IPS-18a (cell line): ENCODE measurements around the gene ATP6V0C.
A peak's percentile ranks its signal among the peaks of the same experiment; 100 is the strongest.
"Not testable (repeated sequence)": the region's sequence is repeated elsewhere in the genome, so short reads cannot be mapped to it uniquely, and the experiment has no call there.

Experiments
- H3K27ac ChIP-seq: one replicate; pipeline ENCODE4 v1.5.1; 2013; ENCODE audit warnings: low read length
- H3K27me3 ChIP-seq: one replicate; pipeline ENCODE4 v1.6.1; 2013; ENCODE audit warnings: mild to moderate bottlenecking, low read length; ENCODE audit not compliant: control insufficient read depth, insufficient read depth
- H3K36me3 ChIP-seq: one replicate; pipeline ENCODE4 v1.6.1; 2013; ENCODE audit warnings: low read depth, low read length; ENCODE audit not compliant: control insufficient read depth
- H3K4me1 ChIP-seq: one replicate; pipeline ENCODE4 v1.6.1; 2013; ENCODE audit warnings: low read depth, low read length; ENCODE audit not compliant: control insufficient read depth
- H3K4me3 ChIP-seq: one replicate; pipeline ENCODE4 v1.5.1; 2013; ENCODE audit warnings: low read length
- H3K9ac ChIP-seq: one replicate; pipeline ENCODE4 v1.6.1; 2013; ENCODE audit warnings: mild to moderate bottlenecking, low read length, moderate library complexity
- H3K9me3 ChIP-seq: one replicate; pipeline ENCODE4 v1.6.1; 2013; ENCODE audit warnings: low read depth, low read length; ENCODE audit not compliant: control insufficient read depth

Gene ATP6V0C

DNA sequence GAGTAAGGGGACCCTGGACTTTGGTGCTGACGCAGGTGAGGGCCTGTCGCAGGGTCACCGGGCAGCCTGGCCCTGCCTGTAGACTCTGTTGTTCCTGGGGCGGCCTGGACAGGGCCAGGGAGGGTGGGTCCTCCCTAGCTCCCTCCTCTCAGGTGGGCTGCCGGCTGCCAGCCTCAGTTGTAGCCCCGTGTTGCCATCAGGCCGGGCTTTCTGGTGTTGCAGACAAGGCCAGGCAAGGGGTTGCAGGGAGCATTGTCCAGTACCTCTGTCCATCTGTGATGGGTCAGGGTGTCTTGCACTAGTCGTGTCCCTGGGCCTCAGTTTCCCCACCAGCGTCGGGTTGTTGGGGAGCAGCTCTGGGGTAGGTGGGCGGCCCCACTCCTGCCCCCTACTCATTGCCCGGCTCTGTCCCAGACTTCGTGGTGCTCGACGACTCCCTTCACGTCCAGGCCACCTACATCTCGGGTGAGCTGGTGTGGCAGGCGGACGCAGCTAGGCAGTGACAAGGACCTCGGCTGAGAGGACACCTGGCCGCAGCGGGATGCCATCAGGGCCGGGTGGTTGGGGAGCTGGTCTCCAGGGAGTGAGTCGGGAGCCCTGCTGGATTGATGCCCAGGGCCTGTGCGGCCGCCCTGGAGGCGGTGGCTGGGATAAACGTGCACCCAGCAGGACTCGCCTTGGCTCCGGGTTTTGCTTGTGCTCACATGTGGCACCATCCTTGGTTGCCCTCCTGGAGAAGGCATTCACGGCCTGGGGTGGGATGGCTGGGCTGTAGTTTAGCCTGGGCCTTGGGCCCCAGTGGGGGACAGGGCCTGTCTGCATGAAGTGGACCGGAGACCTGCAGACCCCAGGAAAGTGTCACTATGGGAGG is 15.5 kb downstream of the ATP6V0C start:
- H3K36me3 ChIP-seq: peaks cover 15% of the 10 kb centered on the region

DNA sequence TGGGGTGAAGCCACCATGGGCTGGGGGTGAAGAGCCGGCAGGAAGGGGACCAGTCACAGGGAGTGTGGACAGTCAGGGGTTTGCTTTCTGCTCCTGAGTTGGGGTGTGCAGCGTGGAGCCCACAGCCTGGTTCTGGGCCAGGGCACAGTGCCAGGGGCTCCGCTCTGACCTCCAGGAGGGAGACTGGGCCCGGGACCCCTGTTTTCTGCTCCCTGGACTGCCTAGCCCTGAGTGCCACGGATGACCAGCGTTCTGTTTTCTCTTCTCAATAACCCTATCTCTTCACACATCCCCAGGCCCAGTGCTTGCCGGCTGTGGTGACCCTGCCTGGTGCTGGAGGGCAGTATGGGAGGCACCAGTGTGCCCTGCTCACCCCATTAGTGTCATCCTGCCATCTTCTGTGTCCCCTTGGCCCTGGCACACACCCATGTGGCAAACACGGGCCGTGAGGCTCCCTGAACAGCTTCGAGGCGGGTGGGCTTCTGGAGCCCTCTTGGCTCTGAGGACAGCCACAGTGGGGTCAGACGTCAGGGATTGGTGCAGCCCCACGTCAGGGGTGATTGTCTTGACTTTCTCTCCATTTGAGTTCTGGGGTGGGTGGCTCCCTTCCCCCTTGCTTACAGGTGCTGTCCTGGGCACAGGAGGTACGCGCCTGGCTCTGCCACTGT is 16.3 kb downstream of the ATP6V0C start:
- Histone ChIP-seq H3K4me1 (peaks cover 8% of the 10 kb centered on the region), H3K36me3 (peaks cover 15% of the 10 kb centered on the region), H3K4me3 (no peak overlapping the region), H3K27me3 (peaks cover 9% of the 10 kb centered on the region), H3K9me3 (no peaks in the 10 kb centered on the region), H3K9ac (no peak overlapping the region), H3K27ac (no peak overlapping the region)

More for the DNA sequence above, 15.5 kb downstream of the ATP6V0C start:
- peaks cover 9% of the 10 kb centered on the region for H3K27me3 ChIP-seq
- no peak overlapping the region for H3K4me3 ChIP-seq
- no peaks in the 10 kb centered on the region for H3K9me3 ChIP-seq
- H3K9ac ChIP-seq: no peak overlapping the region
- no peak overlapping the region for H3K27ac ChIP-seq
- peaks cover 8% of the 10 kb centered on the region for H3K4me1 ChIP-seq

DNA sequence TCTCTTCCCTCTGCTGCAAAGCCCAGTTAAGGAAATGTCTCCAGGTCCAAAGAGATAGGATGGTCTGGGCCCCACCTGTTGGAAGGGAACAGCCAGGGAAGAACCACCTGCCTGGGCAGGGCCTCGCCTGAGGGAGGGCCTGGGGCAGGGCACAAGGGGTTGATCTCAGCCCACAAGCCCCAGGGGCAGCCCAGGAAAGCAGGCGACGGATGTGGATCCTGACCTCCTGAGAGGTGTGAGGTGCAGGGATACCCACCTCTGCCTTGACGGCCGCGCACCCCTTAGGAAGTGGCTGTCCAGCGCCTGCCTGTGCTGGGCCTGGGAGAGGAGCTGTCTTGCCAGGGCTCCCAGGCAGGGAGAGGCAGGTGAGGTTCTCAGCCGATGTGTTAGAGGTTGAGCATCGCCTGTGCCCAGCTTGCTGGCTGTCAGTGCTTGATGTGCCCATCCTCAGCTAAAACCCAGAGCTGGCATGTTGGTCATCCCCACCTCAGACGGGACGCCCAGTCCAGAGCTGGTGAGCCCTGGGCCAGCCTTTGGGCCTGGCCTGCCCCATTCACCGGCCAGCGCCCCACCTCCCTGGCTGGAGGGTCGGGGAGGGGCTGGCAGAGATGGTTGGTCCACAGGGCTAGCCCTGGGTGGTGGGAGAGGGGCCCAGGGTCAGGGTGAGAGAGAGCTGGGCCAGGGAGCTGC is 17.0 kb downstream of the ATP6V0C start:
- Histone ChIP-seq H3K4me1 (peaks cover 8% of the 10 kb centered on the region), H3K36me3 (peaks cover 15% of the 10 kb centered on the region), H3K9me3 (no peaks in the 10 kb centered on the region), H3K4me3 (peak overlapping the region; percentile 60), H3K27me3 (peaks cover 9% of the 10 kb centered on the region), H3K9ac (peak overlapping the region; percentile 63), H3K27ac (no peak overlapping the region)

DNA sequence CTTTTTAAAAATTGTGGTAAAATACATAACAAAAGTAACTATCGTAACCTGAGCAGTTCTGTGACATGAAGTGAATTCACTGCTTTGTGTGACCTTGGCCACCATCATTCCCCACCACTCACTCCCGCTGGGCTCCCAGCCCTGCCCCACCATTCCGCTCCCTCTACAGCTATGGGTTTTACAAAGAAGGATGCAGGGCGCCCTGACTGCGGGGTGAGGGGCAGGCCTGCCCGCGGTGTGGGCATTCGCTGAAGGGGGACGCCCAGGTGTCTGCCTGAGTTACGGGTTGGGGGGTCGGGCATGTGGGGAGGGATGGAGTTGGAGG is 17.6 kb downstream of the ATP6V0C start, which contains the start of gene CEMP1:
Gene CEMP1, minus strand, starts transcription at position 38 of the 325 bp plus-strand sequence. CDS start 335 bp downstream, outside the sequence.
- peak within 1 kb of the TSS; percentile 63 for H3K9ac ChIP-seq
- H3K36me3 ChIP-seq: peaks cover 15% of the 10 kb centered on the region
- peak within 1 kb of the TSS; percentile 60 for H3K4me3 ChIP-seq
- no peaks in the 10 kb centered on the region for H3K9me3 ChIP-seq
- peaks cover 9% of the 10 kb centered on the region for H3K27me3 ChIP-seq
- peaks cover 8% of the 10 kb centered on the region for H3K4me1 ChIP-seq
- H3K27ac ChIP-seq: no peak within 1 kb of the TSS

DNA sequence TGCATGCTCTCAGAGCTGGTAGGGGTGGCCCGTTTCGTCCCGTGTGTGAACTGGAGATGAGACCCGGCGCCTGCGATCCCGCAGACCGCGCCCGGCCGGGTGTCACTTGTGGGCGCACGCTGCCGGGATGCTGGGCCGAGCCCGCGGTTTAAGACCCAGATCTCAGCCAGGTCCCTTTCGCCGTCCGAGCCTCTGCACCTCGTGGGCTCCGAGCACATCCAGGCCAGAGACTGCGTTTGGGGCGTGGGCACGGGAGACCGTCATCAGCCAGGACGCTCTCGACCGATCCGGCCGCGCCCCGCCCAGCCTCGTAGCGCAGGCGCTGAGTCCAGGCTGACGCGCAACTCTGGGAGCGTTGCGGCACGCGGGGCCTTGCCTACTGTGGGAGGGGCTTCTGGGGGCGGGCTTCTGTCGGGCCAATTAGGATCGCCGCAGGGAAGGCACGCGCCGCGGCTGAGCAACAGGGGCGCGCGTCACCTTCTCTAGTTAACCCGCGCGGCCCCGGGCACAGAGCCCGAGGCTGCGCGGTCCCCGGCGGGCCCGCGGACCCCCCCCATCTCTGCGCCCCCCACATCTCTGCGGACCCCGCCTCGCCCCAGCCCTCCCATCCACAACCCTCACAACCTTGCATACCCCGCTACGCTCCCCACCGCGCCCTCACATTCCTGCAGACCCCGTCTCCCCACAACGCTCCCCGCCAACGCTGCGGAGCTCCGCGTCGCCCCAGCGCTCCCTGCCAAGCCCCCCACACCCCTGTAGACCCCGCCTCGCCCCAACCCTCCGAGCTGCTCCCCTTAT is 18.1 kb downstream of the ATP6V0C start:
- Histone ChIP-seq H3K4me3 (peak overlapping the region; percentile 60), H3K27me3 (peaks cover 9% of the 10 kb centered on the region), H3K9ac (peak overlapping the region; percentile 63), H3K9me3 (no peaks in the 10 kb centered on the region), H3K36me3 (peaks cover 15% of the 10 kb centered on the region), H3K27ac (no peak overlapping the region), H3K4me1 (peaks cover 8% of the 10 kb centered on the region)

- Histone ChIP-seq H3K4me3 (peak overlapping the region; percentile 60), H3K36me3 (peaks cover 15% of the 10 kb centered on the region), H3K27me3 (peaks cover 9% of the 10 kb centered on the region), H3K9ac (peak overlapping the region; percentile 38), H3K9me3 (no peaks in the 10 kb centered on the region), H3K4me1 (peaks cover 8% of the 10 kb centered on the region), H3K27ac (no peak overlapping the region)
Measured at GRCh38 chr16:2532494-2533141, 18.9 kb downstream of the ATP6V0C start.

GRCh38 chr16:2533142-2533755 is 19.5 kb downstream of the ATP6V0C start:
- not testable (repeated sequence) for H3K9me3 ChIP-seq, H3K4me1 ChIP-seq, H3K9ac ChIP-seq, H3K27ac ChIP-seq, H3K27me3 ChIP-seq
- Histone ChIP-seq H3K4me3 (peak overlapping the region; percentile 60), H3K36me3 (peaks cover 11% of the 10 kb centered on the region)

DNA sequence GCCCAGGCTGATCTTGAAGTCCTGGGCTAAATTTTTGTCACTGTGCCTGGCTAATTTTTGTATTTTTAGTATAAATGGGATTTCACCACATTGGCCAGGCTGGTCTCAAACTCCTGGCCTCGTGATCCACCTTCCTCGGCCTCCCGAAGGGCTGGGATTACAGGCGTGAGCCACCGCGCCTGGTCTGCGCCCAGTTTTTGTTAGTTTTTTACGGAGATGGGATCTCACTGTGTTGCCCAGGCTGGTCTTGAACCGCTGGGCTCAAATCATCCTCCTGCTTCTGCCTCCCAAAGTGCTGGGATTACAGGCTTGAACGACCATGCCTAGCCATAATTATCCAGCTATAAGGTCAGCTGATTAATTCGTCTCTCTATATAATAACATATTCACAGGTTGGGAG is 20.2 kb downstream of the ATP6V0C start:
- no peak overlapping the region for H3K27ac ChIP-seq
- H3K4me1 ChIP-seq: peaks cover 8% of the 10 kb centered on the region
- no peaks in the 10 kb centered on the region for H3K9me3 ChIP-seq
- H3K36me3 ChIP-seq: peaks cover 4% of the 10 kb centered on the region
- H3K9ac ChIP-seq: no peak overlapping the region
- peaks cover 9% of the 10 kb centered on the region for H3K27me3 ChIP-seq
- H3K4me3 ChIP-seq: no peak overlapping the region

DNA sequence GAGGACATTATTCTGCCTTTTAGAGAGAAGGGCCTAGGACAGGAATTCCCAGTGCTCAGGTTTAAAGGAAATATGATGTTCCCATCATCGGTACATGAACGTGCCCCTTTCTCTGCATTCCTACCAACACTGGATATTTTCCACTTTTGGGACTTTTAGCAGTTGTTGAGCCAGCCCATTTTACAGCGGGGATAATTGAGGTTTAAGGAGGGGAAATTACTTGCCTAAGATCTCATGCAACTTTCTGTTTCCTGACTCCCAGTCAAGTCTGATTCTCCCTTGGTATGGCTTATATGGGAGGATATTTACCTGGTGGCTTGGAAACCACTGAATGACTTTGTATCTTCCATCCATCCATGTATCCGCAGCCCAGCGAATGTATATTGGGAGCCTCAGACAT is 20.6 kb downstream of the ATP6V0C start:
- not testable (repeated sequence) for H3K27me3 ChIP-seq, H3K27ac ChIP-seq, H3K9me3 ChIP-seq, H3K4me1 ChIP-seq, H3K4me3 ChIP-seq, H3K36me3 ChIP-seq, H3K9ac ChIP-seq

- Histone ChIP-seq H3K9ac (no peak overlapping the region), H3K4me1 (peaks cover 8% of the 10 kb centered on the region), H3K27me3 (peaks cover 9% of the 10 kb centered on the region), H3K36me3 (no peaks in the 10 kb centered on the region), H3K9me3 (no peaks in the 10 kb centered on the region), H3K4me3 (no peak overlapping the region), H3K27ac (no peak overlapping the region)
Measured at GRCh38 chr16:2535625-2536013, 21.9 kb downstream of the ATP6V0C start.
